Endothelial cell of umbilical vein (primary cell): ENCODE data around the gene TFAP2A. TPM values are rescaled to one million over a fixed set of nuclear protein-coding genes. Genes with fewer than 3 reads are reported as not detected.

Experiments
- BruUV-seq: library from RNA; stranded (reverse); fragments of 400-500 nt; replicated peaks from 2 replicates; lab custom pipeline; 2021; lab: Mats Ljungman, UMichigan
- CTCF ChIA-PET: fragments of 300-600, 350-600 bp; sonication (Branson Sonifier 250); formaldehyde crosslinking; loops from one replicate; lab custom pipeline; 2021; ENCODE audit warnings: antibody characterized with exemption, inconsistent platforms; lab: Charles Lee
- POLR2A ChIA-PET: fragments of 300-600, 350-600 bp; sonication (Branson Sonifier 250); formaldehyde crosslinking; loops from one replicate; lab custom pipeline; 2021; ENCODE audit warnings: antibody characterized with exemption, inconsistent platforms; lab: Charles Lee
- DNase-seq: peaks from one replicate; pipeline ENCODE4 v3.0.0-alpha.2; 2011; ENCODE audit warnings: low read depth, low spot score
- FAIRE-seq: peaks from 2 replicates; lab custom pipeline; 2011; peaks lifted over from hg19 to GRCh38; lab: Jason Lieb, UNC
- H2AFZ ChIP-seq: 2 replicates; pipeline ENCODE4 v1.6.0; 2012; ENCODE audit warnings: low read depth, low read length, control low read depth, inconsistent platforms
- H3K27ac ChIP-seq: 2 replicates; pipeline ENCODE4 v1.5.1; 2011; ENCODE audit warnings: low read depth, mild to moderate bottlenecking, control low read depth, low read length, moderate library complexity; ENCODE audit not compliant: insufficient read depth
- H3K27me3 ChIP-seq, 2 experiments: 2 replicates each; pipeline versions ENCODE4 v1.6.0 to v1.6.1; 2011; ENCODE audit warnings: low read length in 2 of 2, mixed read lengths in 1 of 2; ENCODE audit not compliant: control insufficient read depth in 2 of 2, insufficient read depth in 2 of 2
- H3K36me3 ChIP-seq, 2 experiments: 2 replicates in 1 of 2; 3 replicates in 1 of 2; pipeline ENCODE4 v1.5.1; 2011; ENCODE audit warnings: low read length in 2 of 2, mild to moderate bottlenecking in 1 of 2, moderate library complexity in 1 of 2; ENCODE audit not compliant: control insufficient read depth in 2 of 2, insufficient read depth in 2 of 2; ENCODE audit errors: extremely low read depth in 1 of 2
- H3K4me1 ChIP-seq: 3 replicates; pipeline ENCODE4 v1.5.1; 2011; ENCODE audit warnings: mild to moderate bottlenecking, low read length; ENCODE audit not compliant: control insufficient read depth, insufficient read depth; ENCODE audit errors: extremely low read depth
- H3K4me2 ChIP-seq: 2 replicates; pipeline ENCODE4 v1.6.1; 2011; ENCODE audit warnings: low read length, control low read depth, mixed read lengths; ENCODE audit not compliant: insufficient read depth
- H3K4me3 ChIP-seq, 3 experiments: fragments of 200-600 bp in 1 of 3; sonication (generic), shearing (Covaris generic) in 1 of 3; replicated peaks in 1 of 3; 2 replicates each; pipeline ENCODE4 v1.5.1; 2011 to 2016; ENCODE audit warnings: control low read depth in 3 of 3, low read length in 3 of 3, mild to moderate bottlenecking in 2 of 3, inconsistent platforms in 1 of 3, low read depth in 1 of 3, moderate library complexity in 1 of 3; ENCODE audit not compliant: insufficient read depth in 1 of 3
- H3K79me2 ChIP-seq: 2 replicates; pipeline ENCODE4 v1.6.0; 2012; ENCODE audit warnings: low read length, inconsistent platforms; ENCODE audit not compliant: control insufficient read depth, insufficient read depth
- H3K9ac ChIP-seq: replicated peaks from 2 replicates; pipeline ENCODE3; 2011; ENCODE audit warnings: low read length, control low read depth; ENCODE audit not compliant: insufficient read depth; ENCODE audit errors: extremely low read depth
- H3K9me1 ChIP-seq: replicated peaks from 3 replicates; pipeline ENCODE4 v1.6.0; 2011; ENCODE audit warnings: mild to moderate bottlenecking, low read length; ENCODE audit not compliant: control insufficient read depth, insufficient read depth; ENCODE audit errors: extremely low read depth
- H3K9me3 ChIP-seq: replicated peaks from 2 replicates; pipeline ENCODE4 v1.5.1; 2012; ENCODE audit warnings: low read length, inconsistent platforms; ENCODE audit not compliant: control insufficient read depth, insufficient read depth
- H4K20me1 ChIP-seq: replicated peaks from 2 replicates; pipeline ENCODE3; 2011; ENCODE audit warnings: mild to moderate bottlenecking, low read length; ENCODE audit not compliant: control insufficient read depth, insufficient read depth; ENCODE audit errors: extremely low read depth
- EZH2 ChIP-seq: IDR thresholded peaks from 2 replicates; pipeline ENCODE4 v1.6.1; 2012; ENCODE audit warnings: borderline replicate concordance, low read depth, mild to moderate bottlenecking, moderate library complexity, low read length, inconsistent platforms; ENCODE audit not compliant: severe bottlenecking
- FOS ChIP-seq: IDR thresholded peaks from 2 replicates; pipeline ENCODE4 v1.6.1; 2011; ENCODE audit warnings: mild to moderate bottlenecking, low read length, moderate library complexity, borderline replicate concordance; ENCODE audit not compliant: insufficient read depth
- GATA2 ChIP-seq: IDR thresholded peaks from 2 replicates; pipeline ENCODE4 v1.7.0; 2011; ENCODE audit warnings: low read depth, mild to moderate bottlenecking, moderate library complexity, mixed read lengths, low read length; ENCODE audit not compliant: insufficient read length, insufficient read depth
- POLR2A ChIP-seq: IDR thresholded peaks from 2 replicates; pipeline ENCODE4 v1.6.1; 2012; ENCODE audit warnings: low read depth, mild to moderate bottlenecking, control low read depth, low read length
- dilution Hi-C: fragments of 300-500 bp; cut with MboI; formaldehyde crosslinking; loops from one replicate; pipeline ENCODE4 v1.15.0; 2019; ENCODE audit warnings: low sequenced_read_pairs; ENCODE audit not compliant: extremely low pct_ligation_motif_present
- intact Hi-C: fragments of 100-400 bp; cut with micrococcal nuclease; formaldehyde crosslinking; loops from one replicate; pipeline ENCODE4 v1.10.0; 2022
- polyA plus RNA-seq, 4 experiments: library from polyadenylated mRNA; depleted of rRNA in 3 of 4; stranded (reverse) in 3 of 4; unstranded in 1 of 4; fragments of >200 nt; gene quantifications; 2 replicates each; pipeline versions ENCODE4 v1.2.1 to v1.2.3, GENCODE V29; 2011 to 2012; ENCODE audit warnings: missing spikeins in 1 of 4
- total RNA-seq: library from RNA; stranded (reverse); gene quantifications from 2 replicates; pipeline ENCODE4 v1.2.3, GENCODE V29; 2021
- TF ChIP-seq, protein P1 (sequence below), 2 donors: IDR thresholded peaks; 1 replicate in 1 of 2; 2 replicates in 1 of 2; pipeline ENCODE4 v1.5.1; 2011; ENCODE audit warnings: low read length in 2 of 2, mild to moderate bottlenecking in 2 of 2, moderate library complexity in 2 of 2, control low read depth in 1 of 2, inconsistent platforms in 1 of 2, low read depth in 1 of 2; ENCODE audit not compliant: insufficient read depth in 1 of 2; ENCODE audit errors: extremely low read depth in 1 of 2

TFAP2A gene
- total and polyA plus RNA-seq, 2 donors (not counting 3 experiments of a cell fraction or from before 2014, with no cell fraction given), result 0.06 TPM; not detected in 1

DNA sequence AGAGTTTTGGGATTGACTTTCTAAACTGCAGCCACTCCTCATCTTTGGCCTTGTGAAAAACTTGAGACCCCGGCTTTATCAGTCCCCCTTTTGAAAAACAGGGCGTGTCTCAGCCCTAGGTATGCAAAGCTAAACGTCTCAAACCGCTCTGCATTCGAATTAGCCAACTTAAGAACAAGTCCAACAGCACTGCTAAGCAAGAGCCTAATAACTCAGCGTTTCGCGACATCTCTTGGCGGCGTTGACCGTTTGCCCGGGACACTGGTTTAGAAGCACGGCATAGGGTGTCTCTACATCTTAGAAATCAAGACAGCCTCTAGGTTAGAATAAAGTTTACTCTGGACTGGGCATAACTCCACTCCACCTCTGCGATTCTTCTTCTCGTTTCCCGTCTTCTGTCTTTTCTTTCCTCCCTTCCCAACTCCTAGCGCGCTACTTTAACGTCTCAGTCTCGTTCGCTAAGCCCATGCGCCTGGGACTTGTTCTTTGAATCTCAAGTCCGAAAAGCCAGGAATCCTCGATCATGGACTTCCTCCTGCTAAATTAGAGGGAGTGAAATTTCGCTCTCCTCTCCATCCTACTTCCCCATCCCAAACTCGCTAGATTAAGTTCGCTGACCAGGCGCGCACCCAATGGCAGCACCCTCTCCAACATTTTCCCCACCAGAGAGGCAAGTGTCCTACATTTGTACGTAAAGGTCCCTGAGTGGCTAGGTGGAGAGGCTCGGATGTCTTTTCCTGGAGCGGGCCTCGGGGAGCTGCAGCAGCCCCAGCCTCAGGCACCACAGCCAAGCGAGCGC is 10.5 kb upstream of the TFAP2A start:
- Histone ChIP-seq H3K79me2 (no peaks in the 10 kb centered on the region), H3K9me1 (no peaks in the 10 kb centered on the region), H3K27me3 (peaks cover 69 to 83% of the 10 kb centered on the region in 2 experiments), H3K9ac (no peak overlapping the region), H2AFZ (no peak overlapping the region), H3K36me3 (no peaks in the 10 kb centered on the region), H3K4me2 (peak overlapping the region; percentile 81), H3K4me1 (peaks cover 5% of the 10 kb centered on the region), H3K27ac (no peak overlapping the region), H3K4me3 (peak overlapping the region in 2 of 3 experiments; percentile 39 to 70), H4K20me1 (no peaks in the 10 kb centered on the region), H3K9me3 (no peaks in the 10 kb centered on the region)
- dilution Hi-C loops (no loop called here), intact Hi-C loops (loop anchor here (10.0 kb wide), 1 partner anchor 1991 kb away; the partner anchor contains the start of gene SLC35B3)
- POLR2A ChIA-PET, result no interaction called here
- CTCF ChIA-PET, result interaction anchor here (1.2 to 2.6 kb wide), 4 partner anchors 10 to 1442 kb away, joined by 4 to 11 read pairs (median 8); partner anchors contain the start of gene TFAP2A
- no peak for FAIRE-seq
- BruUV-seq, result no TSS peak
- TF ChIP-seq, protein P1, sequence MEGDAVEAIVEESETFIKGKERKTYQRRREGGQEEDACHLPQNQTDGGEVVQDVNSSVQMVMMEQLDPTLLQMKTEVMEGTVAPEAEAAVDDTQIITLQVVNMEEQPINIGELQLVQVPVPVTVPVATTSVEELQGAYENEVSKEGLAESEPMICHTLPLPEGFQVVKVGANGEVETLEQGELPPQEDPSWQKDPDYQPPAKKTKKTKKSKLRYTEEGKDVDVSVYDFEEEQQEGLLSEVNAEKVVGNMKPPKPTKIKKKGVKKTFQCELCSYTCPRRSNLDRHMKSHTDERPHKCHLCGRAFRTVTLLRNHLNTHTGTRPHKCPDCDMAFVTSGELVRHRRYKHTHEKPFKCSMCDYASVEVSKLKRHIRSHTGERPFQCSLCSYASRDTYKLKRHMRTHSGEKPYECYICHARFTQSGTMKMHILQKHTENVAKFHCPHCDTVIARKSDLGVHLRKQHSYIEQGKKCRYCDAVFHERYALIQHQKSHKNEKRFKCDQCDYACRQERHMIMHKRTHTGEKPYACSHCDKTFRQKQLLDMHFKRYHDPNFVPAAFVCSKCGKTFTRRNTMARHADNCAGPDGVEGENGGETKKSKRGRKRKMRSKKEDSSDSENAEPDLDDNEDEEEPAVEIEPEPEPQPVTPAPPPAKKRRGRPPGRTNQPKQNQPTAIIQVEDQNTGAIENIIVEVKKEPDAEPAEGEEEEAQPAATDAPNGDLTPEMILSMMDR (IDR thresholded peaks at IDR 0.05; ENCODE audit: extremely low read depth in 1 of 2, insufficient read depth in 1 of 2, low read depth in 1 of 2, low read length in 2 of 2), result no peak
- TF ChIP-seq POLR2A, result no peak
- TF ChIP-seq FOS, result no peak
- TF ChIP-seq GATA2, result no peak
- peak; percentile 85 for TF ChIP-seq EZH2
- no peak for DNase-seq
